HepG2 (cell line): Measurements from ENCODE around the gene CDCP2. TPM values are rescaled to one million over a fixed set of nuclear protein-coding genes. Genes with fewer than 3 reads are reported as not detected.

ENCODE experiments used
- ARID5B ChIP-seq: IDR thresholded peaks from 2 replicates; pipeline ENCODE4 v1.4.0; 2020; ENCODE audit warnings: mild to moderate bottlenecking, missing genetic modification reagents
- CTCF ChIP-seq: sonication (generic); formaldehyde crosslinking; IDR thresholded peaks from 2 replicates; pipeline ENCODE4 v1.5.0; 2020; ENCODE audit warnings: mild to moderate bottlenecking, missing genetic modification reagents, moderate library complexity
- GATA4 ChIP-seq: sonication (generic); IDR thresholded peaks from 2 replicates; pipeline ENCODE4 v1.6.1; 2016; ENCODE audit warnings: antibody characterized with exemption, low read depth, borderline replicate concordance
- GTF2F1 ChIP-seq: fragments of 150-350 bp; IDR thresholded peaks from 2 replicates; pipeline ENCODE4 v1.6.1; 2014; ENCODE audit warnings: low read length
- MAX ChIP-seq: IDR thresholded peaks from 2 replicates; pipeline ENCODE4 v1.6.1; 2012; ENCODE audit warnings: inconsistent platforms
- MZF1 ChIP-seq: sonication (generic); formaldehyde crosslinking; IDR thresholded peaks from 2 replicates; pipeline ENCODE4 v1.8.1; 2023; ENCODE audit warnings: mild to moderate bottlenecking, missing genetic modification reagents, borderline replicate concordance
- NFKB2 ChIP-seq: sonication (generic); formaldehyde crosslinking; IDR thresholded peaks from 2 replicates; pipeline ENCODE4 v1.4.0; 2020; ENCODE audit warnings: missing genetic modification reagents, borderline replicate concordance
- PTBP1 ChIP-seq: fragments of 200-400 bp; formaldehyde crosslinking; IDR thresholded peaks from 2 replicates; pipeline ENCODE4 v1.6.1; 2018; ENCODE audit warnings: low read length, low read depth; ENCODE audit not compliant: poor library complexity, severe bottlenecking
- SETDB1 ChIP-seq: sonication (generic); formaldehyde crosslinking; IDR thresholded peaks from 2 replicates; pipeline ENCODE4 v1.5.1; 2020; ENCODE audit warnings: missing genetic modification reagents, mild to moderate bottlenecking, borderline replicate concordance
- SRSF9 ChIP-seq: fragments of 200-400 bp; formaldehyde crosslinking; IDR thresholded peaks from 2 replicates; pipeline ENCODE4 v1.6.1; 2018; ENCODE audit warnings: borderline replicate concordance, mild to moderate bottlenecking, low read depth, low read length; ENCODE audit not compliant: insufficient read depth, poor library complexity, severe bottlenecking
- THAP9 ChIP-seq: sonication (generic); formaldehyde crosslinking; IDR thresholded peaks from 2 replicates; pipeline ENCODE4; 2020; ENCODE audit warnings: missing genetic modification reagents, mild to moderate bottlenecking, borderline replicate concordance
- U2AF1 ChIP-seq: fragments of 200-400 bp; formaldehyde crosslinking; optimal IDR thresholded peaks from 2 replicates; pipeline ENCODE3; 2017; ENCODE audit warnings: mild to moderate bottlenecking, low read depth, low read length
- ZNF230 ChIP-seq: sonication (generic); formaldehyde crosslinking; IDR thresholded peaks from 2 replicates; pipeline ENCODE4 v1.4.0; 2020; ENCODE audit warnings: mild to moderate bottlenecking, missing genetic modification reagents
- ZNF251 ChIP-seq: sonication (generic); formaldehyde crosslinking; IDR thresholded peaks from 2 replicates; pipeline ENCODE4 v1.9.0; 2021; ENCODE audit warnings: mild to moderate bottlenecking, missing genetic modification reagents
- ZNF557 ChIP-seq: sonication (generic); formaldehyde crosslinking; IDR thresholded peaks from 2 replicates; pipeline ENCODE4 v1.4.0; 2020; ENCODE audit warnings: missing genetic modification reagents
- ZNF766 ChIP-seq: sonication (generic); formaldehyde crosslinking; IDR thresholded peaks from 2 replicates; pipeline ENCODE4 v1.5.0; 2020; ENCODE audit warnings: missing genetic modification reagents, borderline replicate concordance
- ZSCAN20 ChIP-seq: sonication (generic); formaldehyde crosslinking; IDR thresholded peaks from 2 replicates; pipeline ENCODE4 v1.4.0; 2020; ENCODE audit warnings: missing genetic modification reagents, mild to moderate bottlenecking, borderline replicate concordance
- ZSCAN30 ChIP-seq: sonication (generic); formaldehyde crosslinking; IDR thresholded peaks from 2 replicates; pipeline ENCODE4 v1.5.0; 2020; ENCODE audit warnings: mild to moderate bottlenecking, missing genetic modification reagents
- ZUFSP ChIP-seq: sonication (generic); formaldehyde crosslinking; IDR thresholded peaks from 2 replicates; pipeline ENCODE4 v1.9.0; 2021; ENCODE audit warnings: missing genetic modification reagents, mild to moderate bottlenecking, borderline replicate concordance
- polyA plus RNA-seq, 8 experiments: library from polyadenylated mRNA; depleted of rRNA in 3 of 8; stranded (reverse) in 7 of 8; unstranded in 1 of 8; fragments of >200 nt; fragmentation: Illumina TruSeq in 4 of 8; extraction: Trizol in 4 of 8; gene quantifications; 2 replicates each; pipeline versions ENCODE4 v1.2.1 to v1.2.3, GENCODE V29; 2011 to 2016; ENCODE audit warnings: low read depth in 4 of 8, missing spikeins in 1 of 8, mixed read lengths in 1 of 8; ENCODE audit not compliant: insufficient read depth in 1 of 8
- total RNA-seq, 5 experiments: library from RNA; depleted of rRNA; stranded (reverse); fragments of >200 nt; fragmentation: Illumina TruSeq; extraction: Trizol; gene quantifications; 2 replicates each; pipeline ENCODE4 v1.2.3, GENCODE V29; 2016; ENCODE audit warnings: low read depth in 1 of 5

CDCP2 gene
- total and polyA plus RNA-seq, 2 of the 13 experiments (the other 11 are each of a cell fraction or from before 2014, with no cell fraction given): not detected

GRCh38 chr1:54121482-54122134, 31.2 kb downstream of the CDCP2 start (continued):
- TF ChIP-seq SRSF9 (no peak), NFKB2 (CRISPR knock-in tag) (0 out of 2 replicates have a peak, but pooled peaks have one; percentile 15), ZNF251 (CRISPR knock-in tag) (no peak), MZF1 (no peak), ZNF230 (CRISPR knock-in tag) (no peak), U2AF1 (no peak), GTF2F1 (no peak), SETDB1 (CRISPR knock-in tag) (no peak), ZNF766 (no peak), THAP9 (CRISPR knock-in tag) (peak; percentile 71; the same call in 1 of the 2 replicates), MAX (no peak), ZUFSP (CRISPR knock-in tag) (no peak), ZNF557 (CRISPR knock-in tag) (no peak), ZSCAN30 (CRISPR knock-in tag) (no peak), ZSCAN20 (CRISPR knock-in tag) (no peak), ARID5B (CRISPR knock-in tag) (peak; percentile 32; the same call in 1 of the 2 replicates), CTCF (CRISPR knock-in tag) (peak; percentile 97), GATA4 (no peak), PTBP1 (no peak)
